HG03521 (cell line): ENCODE measurements around the gene NUP205.

Experiments
- ATAC-seq: cut with Tn5 transposase; IDR thresholded peaks from one replicate; pipeline ENCODE4 v1.9.1; 2021; ENCODE audit warnings: mild to moderate bottlenecking, moderate library complexity; ENCODE audit not compliant: unreplicated experiment

NUP205 gene

GRCh38 chr7:135550196-135550595 is 7.5 kb upstream of the NUP205 start:
- no peak for ATAC-seq

GRCh38 chr7:135552148-135552547 is 5.6 kb upstream of the NUP205 start:
- no peak for ATAC-seq

- ATAC-seq: no peak
These were observed 4.4 kb upstream of the NUP205 start for GRCh38 chr7:135553346-135553745.

GRCh38 chr7:135558337-135558767 is 635 bp downstream of the NUP205 start:
- peak; percentile 75 for ATAC-seq

GRCh38 chr7:135558881-135559280 is 1.2 kb downstream of the NUP205 start:
- ATAC-seq: no peak

- no peak for ATAC-seq
These were observed 2.9 kb downstream of the NUP205 start for GRCh38 chr7:135560631-135561030.

GRCh38 chr7:135562720-135563119 is 5.0 kb downstream of the NUP205 start:
- no peak for ATAC-seq

GRCh38 chr7:135571834-135572233 is 14.1 kb downstream of the NUP205 start:
- ATAC-seq: no peak

- no peak for ATAC-seq
These were observed 15.8 kb downstream of the NUP205 start for GRCh38 chr7:135573541-135573940.

- ATAC-seq: no peak
These were observed 17.6 kb downstream of the NUP205 start for GRCh38 chr7:135575296-135575695.

GRCh38 chr7:135578569-135578968 is 20.9 kb downstream of the NUP205 start:
- no peak for ATAC-seq

- ATAC-seq: no peak
These were observed 26.9 kb downstream of the NUP205 start for GRCh38 chr7:135584362-135585353.

- no peak for ATAC-seq
These were observed 39.6 kb downstream of the NUP205 start for GRCh38 chr7:135597181-135597925.

GRCh38 chr7:135597926-135598305 is 40.2 kb downstream of the NUP205 start:
- ATAC-seq: no peak

GRCh38 chr7:135599471-135599870 is 41.8 kb downstream of the NUP205 start:
- ATAC-seq: no peak

GRCh38 chr7:135600226-135600625 is 42.5 kb downstream of the NUP205 start:
- ATAC-seq: no peak

- no peak for ATAC-seq
These were observed 43.5 kb downstream of the NUP205 start for GRCh38 chr7:135601182-135601581.

GRCh38 chr7:135602304-135602703 is 44.6 kb downstream of the NUP205 start:
- no peak for ATAC-seq

GRCh38 chr7:135616136-135616535 is 58.4 kb downstream of the NUP205 start:
- no peak for ATAC-seq

GRCh38 chr7:135617781-135618180 is 60.1 kb downstream of the NUP205 start:
- ATAC-seq: no peak

GRCh38 chr7:135618510-135618909 is 60.8 kb downstream of the NUP205 start:
- ATAC-seq: no peak

GRCh38 chr7:135620447-135620846 is 62.7 kb downstream of the NUP205 start:
- ATAC-seq: no peak
